ENCODE results near the gene RGS12.

RGS12 gene

GRCh38 chr4:3317656-3318211 is 24.9 kb downstream of the RGS12 start:
- H3K79me2 ChIP-seq (ENCODE audit: control insufficient read depth, insufficient read depth, low read length, poor library complexity): no peaks in the 10 kb centered on the region
- H3K23ac ChIP-seq (ENCODE audit: low read length): no peak overlapping the region
- no peak overlapping the region for H3K4me2 ChIP-seq (ENCODE audit: low read length)
- no peaks in the 10 kb centered on the region for H3K79me1 ChIP-seq (ENCODE audit: low read length)
- H2BK12ac ChIP-seq (ENCODE audit: low read length): no peak overlapping the region
- no peak overlapping the region for H4K12ac ChIP-seq (ENCODE audit: low read depth, low read length)
- H2AK5ac ChIP-seq (ENCODE audit: low read length): no peak overlapping the region
- H3K27ac ChIP-seq (ENCODE audit: low read depth, low read length): no peak overlapping the region
- peaks cover 7% of the 10 kb centered on the region for H3K9me3 ChIP-seq (ENCODE audit: insufficient read depth, low read depth, low read length)
- no peak overlapping the region for H4K8ac ChIP-seq (ENCODE audit: low read depth, low read length)
- no peak overlapping the region for H2AFZ ChIP-seq (ENCODE audit: insufficient read depth, low read length, poor library complexity)
- no peaks in the 10 kb centered on the region for H3K27me3 ChIP-seq (ENCODE audit: insufficient read depth, low read length)
- no peak overlapping the region for H4K91ac ChIP-seq (ENCODE audit: low read depth, low read length)
- DNase-seq: no peak
- no peak overlapping the region for H3K9ac ChIP-seq (ENCODE audit: low read length)
- H3K18ac ChIP-seq (ENCODE audit: low read length): no peak overlapping the region
- H2BK120ac ChIP-seq (ENCODE audit: insufficient read depth, low read length, poor library complexity): no peak overlapping the region
- WGBS (ENCODE audit: extremely low coverage, insufficient coverage, insufficient read length): no CpG with 5 or more reads among the region's 22 CpGs
- H3K4ac ChIP-seq (ENCODE audit: low read depth, low read length): no peak overlapping the region
- H3K14ac ChIP-seq (ENCODE audit: low read length): no peak overlapping the region
- peaks cover 31 to 34% of the 10 kb centered on the region in 2 experiments for H3K36me3 ChIP-seq (ENCODE audit: control insufficient read depth in 1 of 2, insufficient read depth in 2 of 2, low read length in 2 of 2)
- no peak overlapping the region for H2BK5ac ChIP-seq (ENCODE audit: low read depth, low read length, poor library complexity)
- H3K4me3 ChIP-seq (ENCODE audit: low read depth, low read length): no peak overlapping the region
- peaks cover 0 to 2% of the 10 kb centered on the region in 2 experiments for H3K4me1 ChIP-seq (ENCODE audit: control insufficient read depth in 1 of 2, insufficient read depth in 2 of 2, low read length in 2 of 2)

DNA sequence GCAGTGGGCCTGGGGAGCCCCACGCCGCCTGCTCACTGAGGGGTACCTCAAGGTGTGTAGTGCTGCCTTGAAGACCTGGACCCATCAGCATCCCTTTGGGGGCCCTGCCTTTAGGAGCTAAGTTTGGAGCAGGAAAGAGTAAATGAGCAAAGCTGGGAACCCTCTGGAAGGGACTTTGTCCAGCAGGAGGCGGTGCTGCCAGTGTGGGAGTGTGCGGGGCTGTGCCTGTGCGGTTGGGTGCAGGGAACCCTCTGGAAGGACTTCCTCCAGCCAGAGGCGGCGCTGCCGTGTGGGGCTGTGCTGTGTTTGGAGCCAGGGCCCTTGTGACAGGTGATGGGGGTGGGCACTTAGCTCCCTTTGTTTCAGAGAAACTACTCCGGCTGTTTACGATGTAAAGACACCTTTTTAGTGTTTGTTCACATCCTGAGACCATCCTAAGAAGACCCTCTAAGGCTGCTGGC is 25.8 kb downstream of the RGS12 start:
- no peak overlapping the region for H2BK5ac ChIP-seq (ENCODE audit: low read depth, low read length, poor library complexity)
- no peaks in the 10 kb centered on the region for H3K27me3 ChIP-seq (ENCODE audit: insufficient read depth, low read length)
- H3K23ac ChIP-seq (ENCODE audit: low read length): no peak overlapping the region
- no peaks in the 10 kb centered on the region for H3K79me1 ChIP-seq (ENCODE audit: low read length)
- H3K4ac ChIP-seq (ENCODE audit: low read depth, low read length): no peak overlapping the region
- no CpG with 5 or more reads among the region's 10 CpGs for WGBS (ENCODE audit: extremely low coverage, insufficient coverage, insufficient read length)
- H4K12ac ChIP-seq (ENCODE audit: low read depth, low read length): no peak overlapping the region
- H3K36me3 ChIP-seq (ENCODE audit: control insufficient read depth in 1 of 2, insufficient read depth in 2 of 2, low read length in 2 of 2): peaks cover 35 to 38% of the 10 kb centered on the region in 2 experiments
- H3K4me3 ChIP-seq (ENCODE audit: low read depth, low read length): no peak overlapping the region
- H3K18ac ChIP-seq (ENCODE audit: low read length): no peak overlapping the region
- no peak overlapping the region for H2AK5ac ChIP-seq (ENCODE audit: low read length)
- no peak overlapping the region for H4K91ac ChIP-seq (ENCODE audit: low read depth, low read length)
- no peak overlapping the region for H3K9ac ChIP-seq (ENCODE audit: low read length)
- H3K4me2 ChIP-seq (ENCODE audit: low read length): no peak overlapping the region
- no peak overlapping the region for H2BK12ac ChIP-seq (ENCODE audit: low read length)
- no peak overlapping the region for H3K14ac ChIP-seq (ENCODE audit: low read length)
- peaks cover 0 to 2% of the 10 kb centered on the region in 2 experiments for H3K4me1 ChIP-seq (ENCODE audit: control insufficient read depth in 1 of 2, insufficient read depth in 2 of 2, low read length in 2 of 2)
- no peak overlapping the region for H3K27ac ChIP-seq (ENCODE audit: low read depth, low read length)
- no peaks in the 10 kb centered on the region for H3K79me2 ChIP-seq (ENCODE audit: control insufficient read depth, insufficient read depth, low read length, poor library complexity)
- H2BK120ac ChIP-seq (ENCODE audit: insufficient read depth, low read length, poor library complexity): no peak overlapping the region
- H3K9me3 ChIP-seq (ENCODE audit: insufficient read depth, low read depth, low read length): peaks cover 9% of the 10 kb centered on the region
- no peak overlapping the region for H2AFZ ChIP-seq (ENCODE audit: insufficient read depth, low read length, poor library complexity)
- DNase-seq: no peak
- no peak overlapping the region for H4K8ac ChIP-seq (ENCODE audit: low read depth, low read length)

- H3K4ac ChIP-seq (ENCODE audit: low read depth, low read length): no peak overlapping the region
- H4K91ac ChIP-seq (ENCODE audit: low read depth, low read length): no peak overlapping the region
- no peak overlapping the region for H2BK120ac ChIP-seq (ENCODE audit: insufficient read depth, low read length, poor library complexity)
- H3K4me3 ChIP-seq (ENCODE audit: low read depth, low read length): no peak overlapping the region
- H3K27me3 ChIP-seq (ENCODE audit: insufficient read depth, low read length): no peaks in the 10 kb centered on the region
- H3K4me1 ChIP-seq (ENCODE audit: control insufficient read depth in 1 of 2, insufficient read depth in 2 of 2, low read length in 2 of 2): peaks cover 0 to 2% of the 10 kb centered on the region in 2 experiments
- no peak overlapping the region for H4K8ac ChIP-seq (ENCODE audit: low read depth, low read length)
- no peak overlapping the region for H3K23ac ChIP-seq (ENCODE audit: low read length)
- H3K9me3 ChIP-seq (ENCODE audit: insufficient read depth, low read depth, low read length): peaks cover 9% of the 10 kb centered on the region
- no peak overlapping the region for H2AK5ac ChIP-seq (ENCODE audit: low read length)
- H3K79me2 ChIP-seq (ENCODE audit: control insufficient read depth, insufficient read depth, low read length, poor library complexity): no peaks in the 10 kb centered on the region
- H3K9ac ChIP-seq (ENCODE audit: low read length): no peak overlapping the region
- no peak overlapping the region for H3K18ac ChIP-seq (ENCODE audit: low read length)
- H3K79me1 ChIP-seq (ENCODE audit: low read length): no peaks in the 10 kb centered on the region
- H3K4me2 ChIP-seq (ENCODE audit: low read length): no peak overlapping the region
- WGBS (ENCODE audit: extremely low coverage, insufficient coverage, insufficient read length): no CpG with 5 or more reads among the region's 21 CpGs
- no peak overlapping the region for H2AFZ ChIP-seq (ENCODE audit: insufficient read depth, low read length, poor library complexity)
- no peak overlapping the region for H3K27ac ChIP-seq (ENCODE audit: low read depth, low read length)
- no peak for DNase-seq
- no peak overlapping the region for H2BK5ac ChIP-seq (ENCODE audit: low read depth, low read length, poor library complexity)
- H4K12ac ChIP-seq (ENCODE audit: low read depth, low read length): no peak overlapping the region
- H3K14ac ChIP-seq (ENCODE audit: low read length): no peak overlapping the region
- H2BK12ac ChIP-seq (ENCODE audit: low read length): no peak overlapping the region
- peaks cover 30 to 36% of the 10 kb centered on the region in 2 experiments for H3K36me3 ChIP-seq (ENCODE audit: control insufficient read depth in 1 of 2, insufficient read depth in 2 of 2, low read length in 2 of 2)
These were observed 27.7 kb downstream of the RGS12 start for GRCh38 chr4:3320361-3321023.

DNA sequence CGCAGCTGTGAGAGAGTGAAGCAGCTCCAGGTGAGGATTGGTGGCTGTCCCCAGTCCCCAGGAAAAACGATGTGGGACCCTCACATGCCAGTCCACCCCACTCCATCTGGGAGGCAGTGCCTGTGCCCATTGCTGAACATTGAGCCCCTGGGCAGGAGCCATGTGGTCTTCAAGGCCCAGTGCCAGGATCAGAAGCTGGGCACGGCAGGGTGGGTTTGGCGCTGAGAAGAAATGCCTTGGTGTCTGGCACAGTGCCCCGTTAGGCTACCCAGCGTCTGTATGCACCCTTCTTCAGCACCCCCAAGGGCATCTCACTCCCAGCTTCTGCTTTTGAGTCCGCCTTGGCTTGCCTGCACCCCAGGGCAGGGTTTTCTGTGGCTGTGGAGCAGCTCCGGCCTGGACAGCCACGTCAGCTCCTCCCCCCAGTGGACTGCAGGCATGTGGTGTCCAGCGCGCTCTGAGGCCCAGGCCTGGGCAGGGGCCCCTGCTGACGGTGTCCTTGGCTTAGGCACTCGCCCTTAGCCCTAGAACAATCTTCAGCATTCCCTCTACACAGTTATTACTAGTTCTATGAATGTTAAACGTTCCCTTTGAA is 28.6 kb downstream of the RGS12 start:
- DNase-seq: no peak
- peaks cover 28 to 32% of the 10 kb centered on the region in 2 experiments for H3K36me3 ChIP-seq (ENCODE audit: control insufficient read depth in 1 of 2, insufficient read depth in 2 of 2, low read length in 2 of 2)
- H3K79me2 ChIP-seq (ENCODE audit: control insufficient read depth, insufficient read depth, low read length, poor library complexity): no peaks in the 10 kb centered on the region
- no peak overlapping the region for H4K91ac ChIP-seq (ENCODE audit: low read depth, low read length)
- H3K9me3 ChIP-seq (ENCODE audit: insufficient read depth, low read depth, low read length): peaks cover 9% of the 10 kb centered on the region
- H3K9ac ChIP-seq (ENCODE audit: low read length): no peak overlapping the region
- H2BK120ac ChIP-seq (ENCODE audit: insufficient read depth, low read length, poor library complexity): no peak overlapping the region
- H3K4ac ChIP-seq (ENCODE audit: low read depth, low read length): no peak overlapping the region
- no peak overlapping the region for H3K18ac ChIP-seq (ENCODE audit: low read length)
- H3K27ac ChIP-seq (ENCODE audit: low read depth, low read length): no peak overlapping the region
- H3K14ac ChIP-seq (ENCODE audit: low read length): no peak overlapping the region
- no peak overlapping the region for H4K12ac ChIP-seq (ENCODE audit: low read depth, low read length)
- H3K4me1 ChIP-seq (ENCODE audit: control insufficient read depth in 1 of 2, insufficient read depth in 2 of 2, low read length in 2 of 2): peaks cover 0 to 2% of the 10 kb centered on the region in 2 experiments
- no CpG with 5 or more reads among the region's 14 CpGs for WGBS (ENCODE audit: extremely low coverage, insufficient coverage, insufficient read length)
- H3K27me3 ChIP-seq (ENCODE audit: insufficient read depth, low read length): no peaks in the 10 kb centered on the region
- H3K4me3 ChIP-seq (ENCODE audit: low read depth, low read length): no peak overlapping the region
- H4K8ac ChIP-seq (ENCODE audit: low read depth, low read length): no peak overlapping the region
- H2AFZ ChIP-seq (ENCODE audit: insufficient read depth, low read length, poor library complexity): no peak overlapping the region
- no peak overlapping the region for H3K23ac ChIP-seq (ENCODE audit: low read length)
- H2BK5ac ChIP-seq (ENCODE audit: low read depth, low read length, poor library complexity): no peak overlapping the region
- no peaks in the 10 kb centered on the region for H3K79me1 ChIP-seq (ENCODE audit: low read length)
- no peak overlapping the region for H2BK12ac ChIP-seq (ENCODE audit: low read length)
- H2AK5ac ChIP-seq (ENCODE audit: low read length): no peak overlapping the region
- H3K4me2 ChIP-seq (ENCODE audit: low read length): no peak overlapping the region

Data from trophoblast cell (in vitro differentiated cells and primary cell).